GM12878 (cell line): ENCODE results near the gene TTI1.

Experiments used
- EZH2 ChIP-seq: IDR thresholded peaks from 2 replicates; pipeline ENCODE4 v1.6.1; 2012; ENCODE audit warnings: low read depth, mild to moderate bottlenecking, control low read depth, inconsistent platforms, low read length, borderline replicate concordance; ENCODE audit not compliant: control insufficient read depth
- POLR2A ChIP-seq: IDR thresholded peaks from 2 replicates; pipeline ENCODE4 v1.6.1; 2011; ENCODE audit warnings: low read depth, mild to moderate bottlenecking, low read length
- RBBP5 ChIP-seq: fragments of 200-600 bp; sonication (generic); conservative IDR thresholded peaks from 2 replicates; pipeline ENCODE4 v1.6.1; 2016
- SP1 ChIP-seq: IDR thresholded peaks from one replicate; pipeline ENCODE4 v1.6.1; 2011; ENCODE audit warnings: low read depth, low read length
- ZBED1 ChIP-seq: IDR thresholded peaks from 2 replicates; pipeline ENCODE4 v1.6.1; 2016; ENCODE audit warnings: borderline replicate concordance

GRCh38 chr20:37971561-37972127 lies 61.6 kb downstream of the TTI1 start:
- TF ChIP-seq EZH2 (no peak), ZBED1 (no peak), POLR2A (no peak), SP1 (no peak), RBBP5 (no peak)
